WTC11 (cell line): ENCODE data around the gene CFAP99. TPM values are rescaled to one million over a fixed set of nuclear protein-coding genes. Genes with fewer than 3 reads are reported as not detected.

Experiments used
- ATAC-seq: fragments of 200-7000 bp; cut with Tn5 transposase; 2 replicates; pipeline ENCODE4 v1.10.0; 2021; ENCODE audit warnings: mild to moderate bottlenecking, moderate library complexity
- CTCF ChIA-PET: fragments of 300-600 bp; sonication (Branson Sonifier 250); formaldehyde crosslinking; loops from one replicate; lab custom pipeline; 2021; ENCODE audit warnings: antibody characterized with exemption; lab: Charles Lee
- POLR2A ChIA-PET: fragments of 350-600 bp; sonication (Branson Sonifier 250); formaldehyde crosslinking; loops from one replicate; lab custom pipeline; 2021; ENCODE audit warnings: antibody characterized with exemption; lab: Charles Lee
- DNase-seq: peaks from one replicate; pipeline ENCODE4 v3.0.0; 2021; ENCODE audit warnings: low spot score
- H3K27ac Mint-ChIP-seq: 2 replicates; pipeline ENCODE4 v1.8.0; 2021; ENCODE audit warnings: mixed read lengths
- H3K27me3 Mint-ChIP-seq: 2 replicates; pipeline ENCODE4 v1.8.0; 2021; ENCODE audit warnings: low read depth, mild to moderate bottlenecking, moderate library complexity, mixed read lengths
- H3K36me3 Mint-ChIP-seq: 2 replicates; pipeline ENCODE4 v1.8.0; 2021; ENCODE audit warnings: mixed read lengths
- H3K4me1 Mint-ChIP-seq: 2 replicates; pipeline ENCODE4 v1.8.0; 2022; ENCODE audit warnings: mixed read lengths
- H3K4me3 Mint-ChIP-seq: 2 replicates; pipeline ENCODE4 v1.8.0; 2021; ENCODE audit warnings: mild to moderate bottlenecking, moderate library complexity, mixed read lengths
- H3K9me3 Mint-ChIP-seq: 2 replicates; pipeline ENCODE4 v1.8.0; 2021; ENCODE audit warnings: mixed read lengths
- ATF2 ChIP-seq: sonication (generic); formaldehyde crosslinking; IDR thresholded peaks from 2 replicates; pipeline ENCODE4 v1.8.1; 2022; ENCODE audit warnings: low read depth, missing genetic modification reagents, borderline replicate concordance
- ELF4 ChIP-seq: sonication (generic); formaldehyde crosslinking; IDR thresholded peaks from 2 replicates; pipeline ENCODE4 v1.8.1; 2022; ENCODE audit warnings: low read depth, mild to moderate bottlenecking, moderate library complexity, missing genetic modification reagents
- EMX1 ChIP-seq: fragments of 250-450 bp; sonication (Bioruptor Pico); IDR thresholded peaks from 2 replicates; pipeline ENCODE4 v1.8.0; 2021; ENCODE audit warnings: mild to moderate bottlenecking
- ETV6 ChIP-seq: sonication (generic); formaldehyde crosslinking; IDR thresholded peaks from 2 replicates; pipeline ENCODE4 v1.8.1; 2022; ENCODE audit warnings: mild to moderate bottlenecking, missing genetic modification reagents
- FOXK1 ChIP-seq: sonication (generic); formaldehyde crosslinking; IDR thresholded peaks from 2 replicates; pipeline ENCODE4 v1.8.0; 2022; ENCODE audit warnings: mild to moderate bottlenecking, moderate library complexity, missing genetic modification reagents
- KAT7 ChIP-seq: sonication (generic); formaldehyde crosslinking; IDR thresholded peaks from 2 replicates; pipeline ENCODE4 v1.8.1; 2023; ENCODE audit warnings: missing genetic modification reagents, mild to moderate bottlenecking, borderline replicate concordance
- MLX ChIP-seq: sonication (generic); formaldehyde crosslinking; IDR thresholded peaks from 2 replicates; pipeline ENCODE4 v1.8.1; 2023; ENCODE audit warnings: mild to moderate bottlenecking, missing genetic modification reagents, moderate library complexity
- NFATC4 ChIP-seq: fragments of 250-450 bp; sonication (Bioruptor Pico); IDR thresholded peaks from 2 replicates; pipeline ENCODE4 v1.9.0; 2021; ENCODE audit warnings: mild to moderate bottlenecking
- TEAD1 ChIP-seq: sonication (generic); formaldehyde crosslinking; IDR thresholded peaks from 2 replicates; pipeline ENCODE4 v1.8.0; 2022; ENCODE audit warnings: mild to moderate bottlenecking, missing genetic modification reagents
- TEAD4 ChIP-seq: sonication (generic); formaldehyde crosslinking; IDR thresholded peaks from 2 replicates; pipeline ENCODE4 v1.8.0; 2022; ENCODE audit warnings: mild to moderate bottlenecking, missing genetic modification reagents
- USF1 ChIP-seq: sonication (generic); formaldehyde crosslinking; IDR thresholded peaks from 2 replicates; pipeline ENCODE4 v1.8.0; 2022; ENCODE audit warnings: mild to moderate bottlenecking, missing genetic modification reagents
- ZNF232 ChIP-seq: sonication (generic); formaldehyde crosslinking; IDR thresholded peaks from 2 replicates; pipeline ENCODE4 v1.8.0; 2022; ENCODE audit warnings: mild to moderate bottlenecking, missing genetic modification reagents
- ZNF281 ChIP-seq: sonication (generic); formaldehyde crosslinking; IDR thresholded peaks from 2 replicates; pipeline ENCODE4 v1.8.0; 2023; ENCODE audit warnings: mild to moderate bottlenecking, missing genetic modification reagents
- ZNF317 ChIP-seq: sonication (generic); formaldehyde crosslinking; IDR thresholded peaks from 2 replicates; pipeline ENCODE4 v1.8.1; 2023; ENCODE audit warnings: low read depth, mild to moderate bottlenecking, moderate library complexity, missing genetic modification reagents, borderline replicate concordance
- ZNF425 ChIP-seq: fragments of 250-450 bp; sonication (Bioruptor Pico); conservative IDR thresholded peaks from 2 replicates; pipeline ENCODE4 v1.9.0; 2021; ENCODE audit warnings: mild to moderate bottlenecking
- ZNF532 ChIP-seq: fragments of 250-450 bp; sonication (Bioruptor Pico); IDR thresholded peaks from 2 replicates; pipeline ENCODE4 v1.9.0; 2021; ENCODE audit warnings: mild to moderate bottlenecking, borderline replicate concordance
- total RNA-seq: library from RNA; stranded (reverse); gene quantifications from 3 replicates; pipeline ENCODE4 v1.2.3, GENCODE V29; 2021

Gene CFAP99
- total RNA-seq, 1 experiment from 2014 or later: not detected

GRCh38 chr4:2489841-2490552, 71.2 kb downstream of the CFAP99 start (continued):
- TF ChIP-seq ZNF317 (CRISPR knock-in tag) (no peak), NFATC4 (CRISPR knock-in tag) (no peak), ATF2 (CRISPR knock-in tag) (no peak), ZNF281 (CRISPR knock-in tag) (no peak), EMX1 (CRISPR knock-in tag) (no peak), MLX (CRISPR knock-in tag) (no peak)

DNA sequence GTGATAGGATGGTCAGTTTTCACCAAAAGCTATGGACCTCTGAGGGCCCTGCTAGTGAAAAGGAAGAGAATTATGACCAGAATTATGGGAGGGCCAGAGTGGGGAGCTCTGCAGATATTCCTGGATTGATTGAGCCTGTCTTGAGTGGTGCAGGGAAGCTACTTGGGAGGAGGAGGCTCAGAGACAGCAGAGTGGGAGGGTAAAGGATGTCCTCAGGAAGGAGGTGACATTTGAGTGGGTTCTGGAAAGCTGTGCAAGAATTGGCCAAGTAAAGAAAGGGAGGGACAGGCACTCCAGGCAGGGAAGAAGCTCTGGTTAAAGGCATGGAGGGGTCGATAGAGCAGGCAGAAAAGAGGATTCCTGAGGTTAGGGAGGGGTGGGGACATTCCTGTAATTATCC, 74.2 kb downstream of the CFAP99 start:
- H3K9me3 Mint-ChIP-seq: no peaks in the 10 kb centered on the region
- no peaks in the 10 kb centered on the region for H3K27me3 Mint-ChIP-seq
- peaks cover 71% of the 10 kb centered on the region for H3K36me3 Mint-ChIP-seq
- CTCF ChIA-PET: interaction anchor here (0.7 kb wide), 1 partner anchor 31 kb away, joined by 3 read pairs; no protein-coding TSS in a partner anchor
- DNase-seq: no peak
- ATAC-seq: no peak
- TF ChIP-seq USF1 (CRISPR knock-in tag): no peak
- POLR2A ChIA-PET: interaction anchor here (0.6 kb wide), 1 partner anchor 57 kb away, joined by 3 read pairs; no protein-coding TSS in a partner anchor
- H3K4me1 Mint-ChIP-seq: peaks cover 10% of the 10 kb centered on the region
- no peak overlapping the region for H3K4me3 Mint-ChIP-seq
- H3K27ac Mint-ChIP-seq: peak overlapping the region; percentile 65

DNA sequence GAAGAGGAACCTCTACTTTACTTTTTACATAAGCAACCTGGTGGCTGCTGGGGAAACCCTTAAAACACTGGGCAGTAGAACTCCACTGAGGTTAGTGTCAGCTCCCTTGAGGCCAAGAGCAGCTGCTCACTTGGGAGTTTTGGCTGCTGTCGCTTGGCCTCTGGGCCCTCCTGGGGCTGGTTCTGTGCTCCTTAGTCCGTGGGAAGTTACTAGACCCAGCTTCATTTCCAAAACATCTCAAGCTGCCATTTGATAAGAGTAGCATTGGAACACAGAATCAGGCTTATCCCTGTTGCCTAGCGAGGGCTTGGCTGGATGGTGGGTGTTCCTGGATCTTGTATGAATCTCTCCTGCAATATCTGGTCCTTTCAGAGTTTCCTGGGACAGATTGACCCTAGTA, 76.2 kb downstream of the CFAP99 start:
- Mint-ChIP-seq H3K27me3 (no peaks in the 10 kb centered on the region), H3K9me3 (no peaks in the 10 kb centered on the region), H3K4me1 (no peaks in the 10 kb centered on the region), H3K36me3 (peaks cover 78% of the 10 kb centered on the region), H3K27ac (peak overlapping the region; percentile 70; the same call in 1 of the 2 replicates), H3K4me3 (no peak overlapping the region)
- CTCF ChIA-PET: interaction anchor here (1.2 kb wide), 1 partner anchor 53 kb away, joined by 5 read pairs; no protein-coding TSS in a partner anchor
- POLR2A ChIA-PET: interaction anchor here (1.0 kb wide), 1 partner anchor 10 kb away, joined by 3 read pairs; no protein-coding TSS in a partner anchor
- no peak for ATAC-seq
- no peak for DNase-seq
- TF ChIP-seq ZNF532 (CRISPR knock-in tag): no peak
- no peak for TF ChIP-seq KAT7 (CRISPR knock-in tag)
- TF ChIP-seq NFATC4 (CRISPR knock-in tag): no peak
- no peak for TF ChIP-seq TEAD1
- TF ChIP-seq ZNF425 (CRISPR knock-in tag): no peak
- no peak for TF ChIP-seq FOXK1 (CRISPR knock-in tag)
- no peak for TF ChIP-seq MLX (CRISPR knock-in tag)
- no peak for TF ChIP-seq ATF2 (CRISPR knock-in tag)
- no peak for TF ChIP-seq TEAD4 (CRISPR knock-in tag)
- no peak for TF ChIP-seq ELF4
- TF ChIP-seq ETV6 (CRISPR knock-in tag): no peak
- TF ChIP-seq ZNF232 (CRISPR knock-in tag): no peak
